Measurements from ENCODE around the gene SPSB2. TPM values are rescaled to one million over a fixed set of nuclear protein-coding genes. Genes with fewer than 3 reads are reported as not detected.

Gene SPSB2
- total and polyA plus RNA-seq, 9 of the 15 experiments (the other 6 are each of a cell fraction or from before 2014, with no cell fraction given), result 0.10 to 10.6 (median 1.9) TPM

DNA sequence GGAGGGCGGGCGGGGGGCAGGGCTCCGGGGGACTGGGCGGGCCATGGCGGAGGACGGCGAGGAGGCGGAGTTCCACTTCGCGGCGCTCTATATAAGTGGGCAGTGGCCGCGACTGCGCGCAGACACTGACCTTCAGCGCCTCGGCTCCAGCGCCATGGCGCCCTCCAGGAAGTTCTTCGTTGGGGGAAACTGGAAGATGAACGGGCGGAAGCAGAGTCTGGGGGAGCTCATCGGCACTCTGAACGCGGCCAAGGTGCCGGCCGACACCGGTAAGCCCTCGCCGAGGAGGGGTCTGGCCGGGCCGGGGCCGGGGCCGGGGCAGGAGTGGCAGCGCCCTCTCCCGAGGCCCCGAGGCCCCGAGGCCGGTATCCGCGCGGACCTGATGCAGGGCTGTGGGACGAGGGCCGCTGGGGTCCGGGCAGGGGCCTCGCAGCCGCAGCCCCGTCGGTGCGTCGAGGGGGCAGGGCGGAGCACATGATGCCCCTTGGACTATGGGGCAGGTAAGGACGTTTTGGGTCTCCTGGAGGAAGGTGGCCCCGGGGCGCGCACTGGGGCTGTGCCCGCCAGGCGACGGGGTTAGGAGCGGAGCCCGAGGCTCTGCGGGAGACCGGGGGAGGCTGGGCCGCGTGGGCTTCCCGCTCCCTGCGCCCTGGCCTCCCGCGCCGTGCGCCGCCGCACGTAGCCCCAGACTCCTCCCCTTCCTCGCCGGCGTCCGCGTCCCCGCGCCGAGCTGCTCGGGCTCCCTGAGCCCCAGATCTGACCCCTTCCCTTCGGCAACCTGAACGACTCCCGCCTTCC is 5.5 kb downstream of the SPSB2 start, which contains the start of gene TPI1 (continued):
- TF ChIP-seq POLR2AphosphoS5 (IDR thresholded peaks at IDR 0.05; ENCODE audit: control insufficient read depth, insufficient read depth, low read depth, low read length) (peak; percentile 95), MCM7 (IDR thresholded peaks at IDR 0.05) (no peak), TEAD4 (IDR thresholded peaks at IDR 0.05; ENCODE audit: low read length) (no peak), TEAD4 (CRISPR knock-in tag; IDR thresholded peaks at IDR 0.05; ENCODE audit: borderline replicate concordance) (peak; percentile 58; the same call in 1 of the 2 replicates), EGR1 (conservative IDR thresholded peaks at IDR 0.05) (peak; percentile 3; the same call in 1 of the 2 replicates), ATF7 (IDR thresholded peaks at IDR 0.05) (peak; percentile 14; the same call in 1 of the 2 replicates), STAT5A (IDR thresholded peaks at IDR 0.05; ENCODE audit: borderline replicate concordance, low read length) (no peak), SMAD2 (IDR thresholded peaks at IDR 0.05; ENCODE audit: low read depth, low read length) (no peak), HNRNPL (IDR thresholded peaks at IDR 0.05; ENCODE audit: low read depth, low read length) (0 out of 2 replicates have a peak, but pooled peaks have one; percentile 18), POLR2AphosphoS2 (IDR thresholded peaks at IDR 0.05; ENCODE audit: low read length) (no peak), MCM5 (IDR thresholded peaks at IDR 0.05; ENCODE audit: low read depth) (no peak), FOSL1 (tag; conservative IDR thresholded peaks at IDR 0.05) (no peak), PHTF2 (CRISPR knock-in tag; IDR thresholded peaks at IDR 0.05) (peak; percentile 73; the same call in 1 of the 2 replicates), RUNX1 (IDR thresholded peaks at IDR 0.05; ENCODE audit: low read depth) (no peak), XRCC5 (IDR thresholded peaks at IDR 0.05; ENCODE audit: low read depth, low read length) (no peak), NCOA4 (IDR thresholded peaks at IDR 0.05; ENCODE audit: partially characterized antibody) (no peak)
- TF ChIP-seq, protein P1, sequence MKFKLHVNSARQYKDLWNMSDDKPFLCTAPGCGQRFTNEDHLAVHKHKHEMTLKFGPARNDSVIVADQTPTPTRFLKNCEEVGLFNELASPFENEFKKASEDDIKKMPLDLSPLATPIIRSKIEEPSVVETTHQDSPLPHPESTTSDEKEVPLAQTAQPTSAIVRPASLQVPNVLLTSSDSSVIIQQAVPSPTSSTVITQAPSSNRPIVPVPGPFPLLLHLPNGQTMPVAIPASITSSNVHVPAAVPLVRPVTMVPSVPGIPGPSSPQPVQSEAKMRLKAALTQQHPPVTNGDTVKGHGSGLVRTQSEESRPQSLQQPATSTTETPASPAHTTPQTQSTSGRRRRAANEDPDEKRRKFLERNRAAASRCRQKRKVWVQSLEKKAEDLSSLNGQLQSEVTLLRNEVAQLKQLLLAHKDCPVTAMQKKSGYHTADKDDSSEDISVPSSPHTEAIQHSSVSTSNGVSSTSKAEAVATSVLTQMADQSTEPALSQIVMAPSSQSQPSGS (CRISPR knock-in tag; IDR thresholded peaks at IDR 0.05), result no peak
- TF ChIP-seq, protein P2, sequence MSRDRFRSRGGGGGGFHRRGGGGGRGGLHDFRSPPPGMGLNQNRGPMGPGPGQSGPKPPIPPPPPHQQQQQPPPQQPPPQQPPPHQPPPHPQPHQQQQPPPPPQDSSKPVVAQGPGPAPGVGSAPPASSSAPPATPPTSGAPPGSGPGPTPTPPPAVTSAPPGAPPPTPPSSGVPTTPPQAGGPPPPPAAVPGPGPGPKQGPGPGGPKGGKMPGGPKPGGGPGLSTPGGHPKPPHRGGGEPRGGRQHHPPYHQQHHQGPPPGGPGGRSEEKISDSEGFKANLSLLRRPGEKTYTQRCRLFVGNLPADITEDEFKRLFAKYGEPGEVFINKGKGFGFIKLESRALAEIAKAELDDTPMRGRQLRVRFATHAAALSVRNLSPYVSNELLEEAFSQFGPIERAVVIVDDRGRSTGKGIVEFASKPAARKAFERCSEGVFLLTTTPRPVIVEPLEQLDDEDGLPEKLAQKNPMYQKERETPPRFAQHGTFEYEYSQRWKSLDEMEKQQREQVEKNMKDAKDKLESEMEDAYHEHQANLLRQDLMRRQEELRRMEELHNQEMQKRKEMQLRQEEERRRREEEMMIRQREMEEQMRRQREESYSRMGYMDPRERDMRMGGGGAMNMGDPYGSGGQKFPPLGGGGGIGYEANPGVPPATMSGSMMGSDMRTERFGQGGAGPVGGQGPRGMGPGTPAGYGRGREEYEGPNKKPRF (IDR thresholded peaks at IDR 0.05; ENCODE audit: low read depth, low read length), result no peak
- TF ChIP-seq, protein P3, sequence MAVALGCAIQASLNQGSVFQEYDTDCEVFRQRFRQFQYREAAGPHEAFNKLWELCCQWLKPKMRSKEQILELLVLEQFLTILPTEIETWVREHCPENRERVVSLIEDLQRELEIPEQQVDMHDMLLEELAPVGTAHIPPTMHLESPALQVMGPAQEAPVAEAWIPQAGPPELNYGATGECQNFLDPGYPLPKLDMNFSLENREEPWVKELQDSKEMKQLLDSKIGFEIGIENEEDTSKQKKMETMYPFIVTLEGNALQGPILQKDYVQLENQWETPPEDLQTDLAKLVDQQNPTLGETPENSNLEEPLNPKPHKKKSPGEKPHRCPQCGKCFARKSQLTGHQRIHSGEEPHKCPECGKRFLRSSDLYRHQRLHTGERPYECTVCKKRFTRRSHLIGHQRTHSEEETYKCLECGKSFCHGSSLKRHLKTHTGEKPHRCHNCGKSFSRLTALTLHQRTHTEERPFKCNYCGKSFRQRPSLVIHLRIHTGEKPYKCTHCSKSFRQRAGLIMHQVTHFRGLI (CRISPR knock-in tag; IDR thresholded peaks at IDR 0.05), result no peak
- TF ChIP-seq, protein P4, sequence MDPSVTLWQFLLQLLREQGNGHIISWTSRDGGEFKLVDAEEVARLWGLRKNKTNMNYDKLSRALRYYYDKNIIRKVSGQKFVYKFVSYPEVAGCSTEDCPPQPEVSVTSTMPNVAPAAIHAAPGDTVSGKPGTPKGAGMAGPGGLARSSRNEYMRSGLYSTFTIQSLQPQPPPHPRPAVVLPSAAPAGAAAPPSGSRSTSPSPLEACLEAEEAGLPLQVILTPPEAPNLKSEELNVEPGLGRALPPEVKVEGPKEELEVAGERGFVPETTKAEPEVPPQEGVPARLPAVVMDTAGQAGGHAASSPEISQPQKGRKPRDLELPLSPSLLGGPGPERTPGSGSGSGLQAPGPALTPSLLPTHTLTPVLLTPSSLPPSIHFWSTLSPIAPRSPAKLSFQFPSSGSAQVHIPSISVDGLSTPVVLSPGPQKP (CRISPR knock-in tag; IDR thresholded peaks at IDR 0.05), result no peak
- TF ChIP-seq, protein P5, sequence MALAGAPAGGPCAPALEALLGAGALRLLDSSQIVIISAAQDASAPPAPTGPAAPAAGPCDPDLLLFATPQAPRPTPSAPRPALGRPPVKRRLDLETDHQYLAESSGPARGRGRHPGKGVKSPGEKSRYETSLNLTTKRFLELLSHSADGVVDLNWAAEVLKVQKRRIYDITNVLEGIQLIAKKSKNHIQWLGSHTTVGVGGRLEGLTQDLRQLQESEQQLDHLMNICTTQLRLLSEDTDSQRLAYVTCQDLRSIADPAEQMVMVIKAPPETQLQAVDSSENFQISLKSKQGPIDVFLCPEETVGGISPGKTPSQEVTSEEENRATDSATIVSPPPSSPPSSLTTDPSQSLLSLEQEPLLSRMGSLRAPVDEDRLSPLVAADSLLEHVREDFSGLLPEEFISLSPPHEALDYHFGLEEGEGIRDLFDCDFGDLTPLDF (CRISPR knock-in tag; IDR thresholded peaks at IDR 0.05), result no peak

Data from K562 (cell line).